ENCODE data around the gene HIRA. TPM values are rescaled to one million over a fixed set of nuclear protein-coding genes. Genes with fewer than 3 reads are reported as not detected.
A peak's percentile ranks its signal among the peaks of the same experiment; 100 is the strongest.

The HIRA gene
- total RNA-seq, 2 experiments from 2014 or later, result 31.2 to 55.7 TPM

DNA sequence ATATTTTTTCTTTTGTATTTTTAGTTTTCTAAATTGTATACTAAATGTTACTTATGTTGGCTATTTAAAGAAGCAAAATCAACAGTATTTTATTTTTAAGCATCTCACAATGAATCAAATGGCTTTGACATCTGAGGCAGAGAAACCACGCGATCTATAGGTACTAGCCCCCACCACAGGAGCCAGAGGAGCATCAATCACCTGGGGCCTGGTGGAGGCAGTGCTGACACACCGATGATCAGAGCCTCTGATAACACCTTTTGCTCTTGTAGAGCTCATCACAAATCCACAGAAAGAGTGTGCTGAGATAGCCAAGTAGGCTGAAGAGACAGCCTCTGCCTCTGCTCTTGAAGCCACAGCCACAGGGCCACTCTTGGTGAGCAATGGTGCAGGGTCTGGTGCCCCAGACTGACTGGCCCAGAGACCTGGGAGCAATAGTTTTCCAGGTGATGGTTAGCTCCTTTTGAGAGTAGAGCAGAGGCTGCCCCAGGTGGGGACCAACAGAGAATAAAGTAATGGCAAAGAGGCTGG, 25.2 kb downstream of the HIRA start:
- Histone ChIP-seq H3K36me3 (ENCODE audit: insufficient read depth, low read length) (peaks cover 91% of the 10 kb centered on the region), H3K4me1 (ENCODE audit: insufficient read depth, low read length, poor library complexity, severe bottlenecking) (peaks cover 8% of the 10 kb centered on the region), H3K4me3 (ENCODE audit: low read depth, low read length, poor library complexity, severe bottlenecking) (no peak overlapping the region), H3K9me2 (ENCODE audit: insufficient read depth, low read length) (no peaks in the 10 kb centered on the region), H3K9me3 (ENCODE audit: low read length) (no peaks in the 10 kb centered on the region), H3K27ac (ENCODE audit: low read depth, low read length, poor library complexity, severe bottlenecking) (no peak overlapping the region), H2AFZ (ENCODE audit: low read length) (no peak overlapping the region), H4K20me1 (ENCODE audit: insufficient read depth, low read length) (peaks cover 7% of the 10 kb centered on the region; the same call in 1 of the 2 replicates), H3K4me2 (ENCODE audit: low read length) (no peak overlapping the region), H3K79me2 (ENCODE audit: insufficient read depth, low read depth, low read length) (peaks cover 14% of the 10 kb centered on the region; the same call in 1 of the 2 replicates)
- ChIA-PET POLR2A (interaction anchor here (0.6 kb wide), 1 partner anchor 52 kb away, joined by 3 read pairs; no protein-coding TSS in a partner anchor), CTCF (ENCODE audit: unreplicated experiment) (interaction anchor here (0.6 kb wide), 1 partner anchor 130 kb away, joined by 6 read pairs; no protein-coding TSS in a partner anchor)
- TF ChIP-seq, protein P1, sequence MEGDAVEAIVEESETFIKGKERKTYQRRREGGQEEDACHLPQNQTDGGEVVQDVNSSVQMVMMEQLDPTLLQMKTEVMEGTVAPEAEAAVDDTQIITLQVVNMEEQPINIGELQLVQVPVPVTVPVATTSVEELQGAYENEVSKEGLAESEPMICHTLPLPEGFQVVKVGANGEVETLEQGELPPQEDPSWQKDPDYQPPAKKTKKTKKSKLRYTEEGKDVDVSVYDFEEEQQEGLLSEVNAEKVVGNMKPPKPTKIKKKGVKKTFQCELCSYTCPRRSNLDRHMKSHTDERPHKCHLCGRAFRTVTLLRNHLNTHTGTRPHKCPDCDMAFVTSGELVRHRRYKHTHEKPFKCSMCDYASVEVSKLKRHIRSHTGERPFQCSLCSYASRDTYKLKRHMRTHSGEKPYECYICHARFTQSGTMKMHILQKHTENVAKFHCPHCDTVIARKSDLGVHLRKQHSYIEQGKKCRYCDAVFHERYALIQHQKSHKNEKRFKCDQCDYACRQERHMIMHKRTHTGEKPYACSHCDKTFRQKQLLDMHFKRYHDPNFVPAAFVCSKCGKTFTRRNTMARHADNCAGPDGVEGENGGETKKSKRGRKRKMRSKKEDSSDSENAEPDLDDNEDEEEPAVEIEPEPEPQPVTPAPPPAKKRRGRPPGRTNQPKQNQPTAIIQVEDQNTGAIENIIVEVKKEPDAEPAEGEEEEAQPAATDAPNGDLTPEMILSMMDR (conservative IDR thresholded peaks at IDR 0.05; ENCODE audit: low read length), result peak; percentile 36; the same call in 1 of the 2 replicates
- TF ChIP-seq EZH2phosphoT487 (IDR thresholded peaks at IDR 0.05; ENCODE audit: borderline replicate concordance, low read depth, low read length), result no peak
- no TSS peak for BruUV-seq (replicated peaks)
- no peak for DNase-seq (ENCODE audit: low spot score)
- intact Hi-C loops (cut with micrococcal nuclease; ENCODE audit: unreplicated experiment), result no loop called here

GRCh38 chr22:19405652-19406051, 25.9 kb downstream of the HIRA start:
- Histone ChIP-seq H2AFZ (ENCODE audit: low read length) (no peak overlapping the region), H3K27ac (ENCODE audit: low read depth, low read length, poor library complexity, severe bottlenecking) (no peak overlapping the region), H3K36me3 (ENCODE audit: insufficient read depth, low read length) (peaks cover 91% of the 10 kb centered on the region), H3K9me2 (ENCODE audit: insufficient read depth, low read length) (no peaks in the 10 kb centered on the region), H3K4me2 (ENCODE audit: low read length) (no peak overlapping the region), H3K4me3 (ENCODE audit: low read depth, low read length, poor library complexity, severe bottlenecking) (no peak overlapping the region), H4K20me1 (ENCODE audit: insufficient read depth, low read length) (peaks cover 1% of the 10 kb centered on the region; the same call in 1 of the 2 replicates), H3K9me3 (ENCODE audit: low read length) (no peaks in the 10 kb centered on the region), H3K79me2 (ENCODE audit: insufficient read depth, low read depth, low read length) (peaks cover 7% of the 10 kb centered on the region; the same call in 1 of the 2 replicates), H3K4me1 (ENCODE audit: insufficient read depth, low read length, poor library complexity, severe bottlenecking) (peaks cover 8% of the 10 kb centered on the region)
- DNase-seq (ENCODE audit: low spot score), result no peak
- no peak for TF ChIP-seq EZH2phosphoT487 (IDR thresholded peaks at IDR 0.05; ENCODE audit: borderline replicate concordance, low read depth, low read length)
- TF ChIP-seq, protein P1 (conservative IDR thresholded peaks at IDR 0.05; ENCODE audit: low read length), result no peak
- BruUV-seq (replicated peaks), result no TSS peak
- ChIA-PET POLR2A (no interaction called here), CTCF (ENCODE audit: unreplicated experiment) (interaction anchor here (0.6 kb wide), 1 partner anchor 129 kb away, joined by 6 read pairs; no protein-coding TSS in a partner anchor)
- intact Hi-C loops (cut with micrococcal nuclease; ENCODE audit: unreplicated experiment), result no loop called here

DNA sequence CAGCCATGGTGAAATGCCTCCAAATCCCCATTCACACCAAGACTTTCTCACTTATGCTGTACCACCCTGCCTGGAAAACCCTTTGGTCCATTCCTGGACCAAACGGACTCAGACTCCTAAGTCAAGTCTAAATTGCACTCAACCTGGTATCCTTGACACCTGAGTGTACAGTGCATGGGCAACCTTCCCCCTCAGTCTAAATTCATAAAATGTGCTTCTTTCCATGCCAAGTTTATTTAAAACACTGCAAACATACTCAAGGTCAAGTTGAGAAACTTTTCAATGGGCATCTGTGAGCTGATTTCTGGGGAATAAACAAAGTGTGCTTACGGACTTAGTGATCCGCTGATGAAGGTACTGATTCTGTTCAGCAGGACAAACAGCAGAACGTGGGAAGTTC, 26.4 kb downstream of the HIRA start:
- H2AFZ ChIP-seq (ENCODE audit: low read length), result no peak overlapping the region
- peaks cover 8% of the 10 kb centered on the region for H3K4me1 ChIP-seq (ENCODE audit: insufficient read depth, low read length, poor library complexity, severe bottlenecking)
- no peaks in the 10 kb centered on the region for H3K9me2 ChIP-seq (ENCODE audit: insufficient read depth, low read length)
- peaks cover 1% of the 10 kb centered on the region; the same call in 1 of the 2 replicates for H3K79me2 ChIP-seq (ENCODE audit: insufficient read depth, low read depth, low read length)
- H3K36me3 ChIP-seq (ENCODE audit: insufficient read depth, low read length), result peaks cover 91% of the 10 kb centered on the region
- no peaks in the 10 kb centered on the region for H3K9me3 ChIP-seq (ENCODE audit: low read length)
- no peaks in the 10 kb centered on the region for H4K20me1 ChIP-seq (ENCODE audit: insufficient read depth, low read length)
- intact Hi-C loops (cut with micrococcal nuclease; ENCODE audit: unreplicated experiment), result no loop called here
- ChIA-PET POLR2A (no interaction called here), CTCF (ENCODE audit: unreplicated experiment) (interaction anchor here (0.5 to 1.0 kb wide), 2 partner anchors 10 to 14 kb away, joined by 3 read pairs; no protein-coding TSS in a partner anchor)
- no peak overlapping the region for H3K4me2 ChIP-seq (ENCODE audit: low read length)
- no TSS peak for BruUV-seq (replicated peaks)
- DNase-seq (ENCODE audit: low spot score), result no peak
- TF ChIP-seq EZH2phosphoT487 (IDR thresholded peaks at IDR 0.05; ENCODE audit: borderline replicate concordance, low read depth, low read length), result no peak
- TF ChIP-seq, protein P1 (conservative IDR thresholded peaks at IDR 0.05; ENCODE audit: low read length), result no peak
- no peak overlapping the region for H3K27ac ChIP-seq (ENCODE audit: low read depth, low read length, poor library complexity, severe bottlenecking)
- H3K4me3 ChIP-seq (ENCODE audit: low read depth, low read length, poor library complexity, severe bottlenecking), result no peak overlapping the region

Data from OCI-LY7 (cell line).